ENCODE results near the gene BOLA1.
A peak's percentile ranks its signal among the peaks of the same experiment; 100 is the strongest.

The BOLA1 gene

GRCh38 chr1:149929856-149930255, 30.5 kb downstream of the BOLA1 start:
- no peak overlapping the region for H3K4me3 ChIP-seq (ENCODE audit: low read length)
- no peak for DNase-seq (ENCODE audit: low read depth)

DNA sequence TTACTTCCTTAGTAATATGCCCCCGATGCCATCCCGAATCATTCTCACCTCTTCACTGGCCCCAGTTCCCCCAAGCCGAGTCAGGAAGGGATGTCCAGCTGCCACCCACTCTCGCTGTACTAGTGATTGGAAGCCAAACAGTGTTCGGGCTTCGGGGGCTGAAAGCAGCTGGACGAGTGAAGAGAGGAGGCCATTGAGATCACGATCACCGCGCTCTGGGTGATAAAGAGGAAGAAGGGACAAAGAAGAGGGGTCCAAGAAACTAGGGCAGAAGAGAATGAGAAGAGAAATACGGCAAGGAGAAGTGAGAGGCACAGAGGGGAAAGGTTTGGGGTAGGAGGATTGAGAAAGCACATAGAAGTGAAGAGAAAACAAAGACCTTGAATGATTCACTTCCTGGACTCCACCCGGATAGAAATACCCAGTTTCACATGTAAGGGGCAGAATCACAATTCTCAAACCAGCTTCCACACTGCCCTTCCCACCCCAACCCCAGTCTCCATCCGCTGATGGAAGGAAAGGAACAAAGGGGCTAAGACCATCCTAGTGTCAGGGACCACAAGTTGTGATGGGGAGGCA, 31.9 kb downstream of the BOLA1 start:
- no peak overlapping the region for H3K4me3 ChIP-seq (ENCODE audit: low read length)
- TF ChIP-seq, protein P1, sequence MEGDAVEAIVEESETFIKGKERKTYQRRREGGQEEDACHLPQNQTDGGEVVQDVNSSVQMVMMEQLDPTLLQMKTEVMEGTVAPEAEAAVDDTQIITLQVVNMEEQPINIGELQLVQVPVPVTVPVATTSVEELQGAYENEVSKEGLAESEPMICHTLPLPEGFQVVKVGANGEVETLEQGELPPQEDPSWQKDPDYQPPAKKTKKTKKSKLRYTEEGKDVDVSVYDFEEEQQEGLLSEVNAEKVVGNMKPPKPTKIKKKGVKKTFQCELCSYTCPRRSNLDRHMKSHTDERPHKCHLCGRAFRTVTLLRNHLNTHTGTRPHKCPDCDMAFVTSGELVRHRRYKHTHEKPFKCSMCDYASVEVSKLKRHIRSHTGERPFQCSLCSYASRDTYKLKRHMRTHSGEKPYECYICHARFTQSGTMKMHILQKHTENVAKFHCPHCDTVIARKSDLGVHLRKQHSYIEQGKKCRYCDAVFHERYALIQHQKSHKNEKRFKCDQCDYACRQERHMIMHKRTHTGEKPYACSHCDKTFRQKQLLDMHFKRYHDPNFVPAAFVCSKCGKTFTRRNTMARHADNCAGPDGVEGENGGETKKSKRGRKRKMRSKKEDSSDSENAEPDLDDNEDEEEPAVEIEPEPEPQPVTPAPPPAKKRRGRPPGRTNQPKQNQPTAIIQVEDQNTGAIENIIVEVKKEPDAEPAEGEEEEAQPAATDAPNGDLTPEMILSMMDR (conservative IDR thresholded peaks at IDR 0.05; ENCODE audit: low read depth, low read length), result no peak
- no peak for DNase-seq (ENCODE audit: low read depth)

More at GRCh38 chr1:149929856-149930255, 30.5 kb downstream of the BOLA1 start:
- TF ChIP-seq, protein P1 (conservative IDR thresholded peaks at IDR 0.05; ENCODE audit: low read depth, low read length), result no peak

DNA sequence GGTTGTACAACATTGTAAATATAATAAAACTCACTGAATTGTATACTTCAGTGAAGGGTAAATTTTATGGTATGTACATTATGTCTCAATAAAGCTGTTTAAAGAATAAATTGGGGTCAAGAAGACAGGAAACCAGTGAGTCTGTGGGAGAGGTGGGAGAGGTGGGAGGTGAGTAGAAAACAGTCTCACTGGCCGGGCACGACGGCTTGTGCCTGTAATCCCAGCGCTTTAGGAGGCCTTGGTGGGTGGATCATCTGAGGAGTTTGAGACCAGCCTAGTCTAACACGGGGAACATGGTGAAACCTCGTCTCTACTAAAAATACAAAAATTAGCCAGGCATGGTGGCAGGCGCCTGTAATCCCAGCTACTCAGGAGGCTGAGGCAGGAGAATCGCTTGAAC, 33.1 kb downstream of the BOLA1 start:
- no peak for DNase-seq (ENCODE audit: low read depth)
- TF ChIP-seq, protein P1 (conservative IDR thresholded peaks at IDR 0.05; ENCODE audit: low read depth, low read length), result no peak
- H3K4me3 ChIP-seq (ENCODE audit: low read length), result no peak overlapping the region

DNA sequence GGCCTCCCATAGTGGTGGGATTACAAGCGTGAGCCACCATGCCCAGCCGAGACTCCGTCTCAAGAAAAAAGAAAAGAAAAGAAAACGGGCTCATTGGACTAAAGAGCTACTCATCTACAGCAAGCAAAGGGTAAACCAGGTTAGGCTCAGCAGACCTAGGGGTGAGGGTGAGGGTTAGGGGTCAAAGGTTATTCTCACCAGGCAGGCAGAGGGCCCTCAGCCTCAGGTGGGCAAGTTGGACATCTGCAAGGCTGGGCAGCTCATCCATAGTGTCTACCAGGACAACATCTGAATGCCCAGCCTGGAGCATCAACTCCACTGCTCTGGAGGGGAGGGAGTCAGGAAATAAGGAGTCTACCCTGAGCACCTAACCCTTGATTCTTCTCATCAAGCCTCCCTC, 33.8 kb downstream of the BOLA1 start:
- no peak for DNase-seq (ENCODE audit: low read depth)
- no peak overlapping the region for H3K4me3 ChIP-seq (ENCODE audit: low read length)
- TF ChIP-seq, protein P1 (conservative IDR thresholded peaks at IDR 0.05; ENCODE audit: low read depth, low read length), result no peak

- no peak for DNase-seq (ENCODE audit: low read depth)
- TF ChIP-seq, protein P1 (conservative IDR thresholded peaks at IDR 0.05; ENCODE audit: low read depth, low read length), result no peak
Measured at GRCh38 chr1:149934356-149934755, 35.0 kb downstream of the BOLA1 start.

DNA sequence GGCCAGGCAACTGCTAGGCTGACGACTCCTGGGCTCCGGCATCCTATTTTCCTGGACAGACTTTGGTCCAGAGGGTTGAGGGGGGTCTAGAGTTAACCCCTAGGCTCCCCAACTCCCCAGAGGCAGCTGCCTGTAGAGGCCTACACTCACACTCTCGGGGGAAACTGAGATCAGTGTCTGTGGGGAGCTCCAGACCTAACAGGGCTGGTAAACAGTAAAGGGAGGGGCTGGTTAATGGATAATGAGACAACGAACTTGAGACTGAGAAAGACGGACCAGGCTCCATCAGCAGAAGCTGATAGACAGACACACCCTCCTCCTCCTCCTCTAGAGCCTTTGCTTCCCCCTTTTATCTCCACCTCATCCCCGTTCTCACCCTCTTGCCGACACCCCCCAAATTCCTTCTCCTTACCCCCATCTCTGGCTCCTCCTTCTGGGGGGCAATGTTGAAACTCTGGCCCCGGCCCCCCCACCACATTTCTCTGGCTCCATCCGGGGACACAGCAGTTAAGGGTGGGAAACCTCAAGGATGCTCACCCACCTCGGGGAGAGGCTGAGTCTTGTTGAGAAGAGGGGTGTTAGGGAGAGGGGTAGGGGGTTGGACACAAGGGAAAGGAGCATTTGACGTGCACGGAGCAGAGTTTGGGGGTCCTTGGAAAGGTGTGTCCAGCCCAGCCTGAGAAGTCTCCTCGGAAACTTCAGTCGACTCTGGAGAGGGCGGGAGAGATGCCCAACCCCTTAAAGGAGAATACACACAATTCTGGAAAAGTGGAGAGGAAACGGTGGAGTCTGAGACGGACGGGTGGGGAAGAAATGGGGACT, 37.0 kb downstream of the BOLA1 start, which contains the start of gene MTMR11:
Gene MTMR11, minus strand, starts transcription at position 710 of the 822 bp plus-strand sequence. Its CDS starts 232 bp downstream, at position 478.
- TF ChIP-seq, protein P1 (conservative IDR thresholded peaks at IDR 0.05; ENCODE audit: low read depth, low read length), result no peak
- no peak for DNase-seq (ENCODE audit: low read depth)
- peak within 1 kb of the TSS; percentile 75 for H3K4me3 ChIP-seq (ENCODE audit: low read length)

More at GRCh38 chr1:149934356-149934755, 35.0 kb downstream of the BOLA1 start:
- no peak overlapping the region for H3K4me3 ChIP-seq (ENCODE audit: low read length)
